ENCODE data around the gene MFN2.

DNA sequence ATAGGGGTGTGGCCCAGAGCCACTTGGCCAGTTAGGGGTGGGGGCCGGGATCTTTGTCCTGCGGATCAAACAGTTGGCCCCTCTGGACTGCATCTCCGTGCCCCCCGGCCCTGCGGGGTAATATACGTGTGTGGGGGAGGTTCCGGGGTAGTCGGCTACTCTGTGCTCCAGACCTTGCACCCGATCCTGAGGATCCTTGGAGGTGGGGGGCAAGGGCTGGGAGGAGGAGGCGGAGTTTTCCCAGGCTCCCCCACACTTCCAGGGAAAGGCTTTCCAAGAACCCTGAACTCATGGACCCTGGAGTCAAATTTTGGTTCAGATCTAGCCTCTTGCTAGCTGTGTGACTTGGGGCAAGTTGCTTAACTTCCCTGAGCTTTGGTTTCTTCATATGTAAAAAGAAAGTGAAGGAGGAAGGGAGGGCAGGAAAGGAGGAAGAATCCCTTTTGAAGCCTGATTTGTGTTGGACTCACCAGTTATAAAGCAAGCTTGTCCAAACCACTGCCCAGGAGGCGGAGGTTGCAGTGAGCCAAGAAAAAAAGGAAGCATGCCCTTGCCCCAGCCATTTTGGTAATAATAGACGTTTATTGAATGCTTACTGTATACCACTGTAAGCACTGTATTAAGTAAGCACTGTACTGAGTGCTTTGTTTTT, 39.7 kb downstream of the MFN2 start:
- TF ChIP-seq POLR2A (IDR thresholded peaks at IDR 0.05): no peak
- TF ChIP-seq, protein P1, sequence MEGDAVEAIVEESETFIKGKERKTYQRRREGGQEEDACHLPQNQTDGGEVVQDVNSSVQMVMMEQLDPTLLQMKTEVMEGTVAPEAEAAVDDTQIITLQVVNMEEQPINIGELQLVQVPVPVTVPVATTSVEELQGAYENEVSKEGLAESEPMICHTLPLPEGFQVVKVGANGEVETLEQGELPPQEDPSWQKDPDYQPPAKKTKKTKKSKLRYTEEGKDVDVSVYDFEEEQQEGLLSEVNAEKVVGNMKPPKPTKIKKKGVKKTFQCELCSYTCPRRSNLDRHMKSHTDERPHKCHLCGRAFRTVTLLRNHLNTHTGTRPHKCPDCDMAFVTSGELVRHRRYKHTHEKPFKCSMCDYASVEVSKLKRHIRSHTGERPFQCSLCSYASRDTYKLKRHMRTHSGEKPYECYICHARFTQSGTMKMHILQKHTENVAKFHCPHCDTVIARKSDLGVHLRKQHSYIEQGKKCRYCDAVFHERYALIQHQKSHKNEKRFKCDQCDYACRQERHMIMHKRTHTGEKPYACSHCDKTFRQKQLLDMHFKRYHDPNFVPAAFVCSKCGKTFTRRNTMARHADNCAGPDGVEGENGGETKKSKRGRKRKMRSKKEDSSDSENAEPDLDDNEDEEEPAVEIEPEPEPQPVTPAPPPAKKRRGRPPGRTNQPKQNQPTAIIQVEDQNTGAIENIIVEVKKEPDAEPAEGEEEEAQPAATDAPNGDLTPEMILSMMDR (IDR thresholded peaks at IDR 0.05): no peak
